Measurements from ENCODE around the gene KRTAP5-5.
"Not testable (repeated sequence)": the region's sequence is repeated elsewhere in the genome, so short reads cannot be mapped to it uniquely, and the experiment has no call there.

KRTAP5-5 gene

GRCh38 chr11:1639666-1640065, 10.1 kb downstream of the KRTAP5-5 start:
- Histone ChIP-seq H3K27ac (no peak overlapping the region), H3K4me3 (no peak overlapping the region)

GRCh38 chr11:1640076-1640946, 10.7 kb downstream of the KRTAP5-5 start:
- H3K4me3 ChIP-seq = no peak overlapping the region

GRCh38 chr11:1641096-1641495, 11.5 kb downstream of the KRTAP5-5 start:
- H3K27ac ChIP-seq = no peak overlapping the region

More at GRCh38 chr11:1640076-1640946, 10.7 kb downstream of the KRTAP5-5 start:
- H3K27ac ChIP-seq = no peak overlapping the region

GRCh38 chr11:1642288-1643145, 12.9 kb downstream of the KRTAP5-5 start:
- no peak overlapping the region for H3K27ac ChIP-seq
- no peak overlapping the region for H3K4me3 ChIP-seq

More at GRCh38 chr11:1641096-1641495, 11.5 kb downstream of the KRTAP5-5 start:
- no peak overlapping the region for H3K4me3 ChIP-seq

GRCh38 chr11:1643146-1643690, 13.6 kb downstream of the KRTAP5-5 start:
- H3K27ac ChIP-seq = no peak overlapping the region
- H3K4me3 ChIP-seq = no peak overlapping the region

GRCh38 chr11:1644601-1645356, 15.2 kb downstream of the KRTAP5-5 start:
- H3K27ac ChIP-seq = no peak overlapping the region
- H3K4me3 ChIP-seq = no peak overlapping the region

GRCh38 chr11:1645357-1645821, 15.8 kb downstream of the KRTAP5-5 start:
- Histone ChIP-seq H3K4me3 (no peak overlapping the region), H3K27ac (no peak overlapping the region)

GRCh38 chr11:1646540-1646939, 17.0 kb downstream of the KRTAP5-5 start:
- not testable (repeated sequence) for H3K27ac ChIP-seq, H3K4me3 ChIP-seq

GRCh38 chr11:1647901-1648652, 18.5 kb downstream of the KRTAP5-5 start:
- Histone ChIP-seq H3K27ac (no peak overlapping the region), H3K4me3 (no peak overlapping the region)

GRCh38 chr11:1648653-1649420, 19.3 kb downstream of the KRTAP5-5 start:
- no peak overlapping the region for H3K4me3 ChIP-seq

GRCh38 chr11:1650034-1650917, 20.7 kb downstream of the KRTAP5-5 start:
- Histone ChIP-seq H3K27ac (no peak overlapping the region), H3K4me3 (no peak overlapping the region)

More at GRCh38 chr11:1648653-1649420, 19.3 kb downstream of the KRTAP5-5 start:
- H3K27ac ChIP-seq = no peak overlapping the region

GRCh38 chr11:1650918-1651262, 21.3 kb downstream of the KRTAP5-5 start:
- H3K27ac ChIP-seq = no peak overlapping the region
- no peak overlapping the region for H3K4me3 ChIP-seq

- Histone ChIP-seq H3K27ac (no peak overlapping the region), H3K4me3 (no peak overlapping the region)
Observed at GRCh38 chr11:1651411-1651980, 21.9 kb downstream of the KRTAP5-5 start.

GRCh38 chr11:1652026-1652425, 22.5 kb downstream of the KRTAP5-5 start:
- Histone ChIP-seq H3K27ac (no peak overlapping the region), H3K4me3 (no peak overlapping the region)

- Histone ChIP-seq H3K27ac (no peak overlapping the region), H3K4me3 (no peak overlapping the region)
Observed at GRCh38 chr11:1652442-1652770, 22.8 kb downstream of the KRTAP5-5 start.

- H3K4me3 ChIP-seq = no peak overlapping the region
- no peak overlapping the region for H3K27ac ChIP-seq
Observed at GRCh38 chr11:1652771-1653540, 23.4 kb downstream of the KRTAP5-5 start.
